GM21717 (cell line): ENCODE results near the gene FAM171A1.
"Not testable (repeated sequence)": the region's sequence is repeated elsewhere in the genome, so short reads cannot be mapped to it uniquely, and the experiment has no call there.

Source experiments
- ATAC-seq: cut with Tn5 transposase; IDR thresholded peaks from one replicate; pipeline ENCODE4 v1.9.1; 2021; ENCODE audit warnings: mild to moderate bottlenecking, moderate library complexity; ENCODE audit not compliant: unreplicated experiment

FAM171A1 gene

GRCh38 chr10:15370856-15371701 is at the start of gene FAM171A1:
TSS of gene FAM171A1 (minus strand) at chr10:15371289. CDS start at chr10:15371052, 237 bp downstream.
- no peak for ATAC-seq

- ATAC-seq: no peak
These were observed 49.8 kb upstream of the FAM171A1 start for GRCh38 chr10:15420858-15421257.

- ATAC-seq: no peak
These were observed 48.3 kb upstream of the FAM171A1 start for GRCh38 chr10:15419279-15419874.

- no peak for ATAC-seq
These were observed 44.9 kb upstream of the FAM171A1 start for GRCh38 chr10:15416034-15416433.

- ATAC-seq: no peak
These were observed 39.9 kb upstream of the FAM171A1 start for GRCh38 chr10:15411010-15411409.

- ATAC-seq: not testable (repeated sequence)
These were observed 38.3 kb upstream of the FAM171A1 start for GRCh38 chr10:15409350-15409749.

- no peak for ATAC-seq
These were observed 37.5 kb upstream of the FAM171A1 start for GRCh38 chr10:15408557-15408956.

- no peak for ATAC-seq
These were observed 34.2 kb upstream of the FAM171A1 start for GRCh38 chr10:15405319-15405718.

- no peak for ATAC-seq
These were observed 30.3 kb upstream of the FAM171A1 start for GRCh38 chr10:15401382-15401781.

- ATAC-seq: not testable (repeated sequence)
These were observed 29.4 kb upstream of the FAM171A1 start for GRCh38 chr10:15400461-15400860.

GRCh38 chr10:15399060-15399661 is 28.1 kb upstream of the FAM171A1 start:
- ATAC-seq: no peak

GRCh38 chr10:15395935-15396334 is 24.8 kb upstream of the FAM171A1 start:
- ATAC-seq: no peak

- ATAC-seq: no peak
These were observed 22.2 kb upstream of the FAM171A1 start for GRCh38 chr10:15393139-15393825.

- no peak for ATAC-seq
These were observed 20.4 kb upstream of the FAM171A1 start for GRCh38 chr10:15391491-15391890.

- ATAC-seq: not testable (repeated sequence)
These were observed 17.1 kb upstream of the FAM171A1 start for GRCh38 chr10:15388172-15388571.

GRCh38 chr10:15387021-15387420 is 15.9 kb upstream of the FAM171A1 start:
- ATAC-seq: no peak

GRCh38 chr10:15385552-15386455 is 14.7 kb upstream of the FAM171A1 start:
- no peak for ATAC-seq

GRCh38 chr10:15381420-15381819 is 10.3 kb upstream of the FAM171A1 start:
- no peak for ATAC-seq

- ATAC-seq: no peak
These were observed 8.0 kb upstream of the FAM171A1 start for GRCh38 chr10:15379078-15379477.

GRCh38 chr10:15378569-15378968 is 7.5 kb upstream of the FAM171A1 start:
- ATAC-seq: no peak
